HAP-1 (cell line): ENCODE data around the gene RAB10.
"Not testable (repeated sequence)": the region's sequence is repeated elsewhere in the genome, so short reads cannot be mapped to it uniquely, and the experiment has no call there.

Experiments used
- DNase-seq, 2 experiments: peaks; one replicate each; pipeline ENCODE4 v3.0.0-alpha.2; 2016 to 2020; ENCODE audit warnings: low spot score in 2 of 2
- H3K27me3 ChIP-seq: fragments of 250-450 bp; sonication (Bioruptor Pico); 2 replicates; pipeline ENCODE4 v1.5.1; 2020; ENCODE audit warnings: low read depth, mild to moderate bottlenecking, moderate library complexity
- H3K36me3 ChIP-seq: fragments of 250-450 bp; sonication (Bioruptor Pico); replicated peaks from 2 replicates; pipeline ENCODE4 v1.5.1; 2020; ENCODE audit warnings: mild to moderate bottlenecking
- H3K4me1 ChIP-seq: fragments of 250-450 bp; sonication (Bioruptor Pico); 2 replicates; pipeline ENCODE4 v1.5.1; 2020; ENCODE audit warnings: mild to moderate bottlenecking
- H3K4me3 ChIP-seq: fragments of 250-450 bp; sonication (Bioruptor Pico); 2 replicates; pipeline ENCODE4 v1.5.1; 2020; ENCODE audit warnings: mild to moderate bottlenecking, moderate library complexity
- H3K9me3 ChIP-seq: fragments of 250-450 bp; sonication (Bioruptor Pico); 2 replicates; pipeline ENCODE4 v1.5.1; 2020; ENCODE audit warnings: mild to moderate bottlenecking, moderate library complexity
- in situ Hi-C: fragments of 300-500 bp; cut with MboI; formaldehyde crosslinking; loops from 3 replicates; pipeline ENCODE4 v1.14.3; 2020; ENCODE audit warnings: low sequenced_read_pairs, inconsistent platforms, mixed read lengths

The RAB10 gene

DNA sequence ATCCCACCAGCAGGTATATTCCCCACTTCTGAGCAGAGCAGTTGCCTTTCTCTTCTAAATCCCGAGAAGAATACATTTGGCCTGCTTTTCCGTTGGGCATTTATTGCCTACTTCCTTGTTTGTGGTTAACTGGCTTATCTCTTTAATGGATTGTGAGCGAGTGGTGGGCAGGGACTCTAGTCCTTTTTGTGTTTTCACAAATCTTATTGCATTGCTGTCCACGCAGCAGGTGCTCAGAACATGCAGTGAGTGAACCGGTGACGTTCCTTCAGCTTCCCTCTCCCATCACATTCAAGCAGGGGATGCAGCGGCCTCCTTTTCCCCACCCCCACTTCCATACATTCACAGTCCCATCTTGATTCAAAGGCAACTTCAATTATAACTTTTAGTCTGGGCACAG lies 110.1 kb downstream of the RAB10 start:
- no peaks in the 10 kb centered on the region for H3K27me3 ChIP-seq
- DNase-seq = no peak
- H3K4me3 ChIP-seq = no peak overlapping the region
- H3K36me3 ChIP-seq = no peaks in the 10 kb centered on the region
- peaks cover 3% of the 10 kb centered on the region; the same call in 1 of the 2 replicates for H3K4me1 ChIP-seq
- no peaks in the 10 kb centered on the region for H3K9me3 ChIP-seq
- in situ Hi-C loops = loop anchor here (10.0 kb wide), 1 partner anchor 289 kb away; no protein-coding TSS in a partner anchor

DNA sequence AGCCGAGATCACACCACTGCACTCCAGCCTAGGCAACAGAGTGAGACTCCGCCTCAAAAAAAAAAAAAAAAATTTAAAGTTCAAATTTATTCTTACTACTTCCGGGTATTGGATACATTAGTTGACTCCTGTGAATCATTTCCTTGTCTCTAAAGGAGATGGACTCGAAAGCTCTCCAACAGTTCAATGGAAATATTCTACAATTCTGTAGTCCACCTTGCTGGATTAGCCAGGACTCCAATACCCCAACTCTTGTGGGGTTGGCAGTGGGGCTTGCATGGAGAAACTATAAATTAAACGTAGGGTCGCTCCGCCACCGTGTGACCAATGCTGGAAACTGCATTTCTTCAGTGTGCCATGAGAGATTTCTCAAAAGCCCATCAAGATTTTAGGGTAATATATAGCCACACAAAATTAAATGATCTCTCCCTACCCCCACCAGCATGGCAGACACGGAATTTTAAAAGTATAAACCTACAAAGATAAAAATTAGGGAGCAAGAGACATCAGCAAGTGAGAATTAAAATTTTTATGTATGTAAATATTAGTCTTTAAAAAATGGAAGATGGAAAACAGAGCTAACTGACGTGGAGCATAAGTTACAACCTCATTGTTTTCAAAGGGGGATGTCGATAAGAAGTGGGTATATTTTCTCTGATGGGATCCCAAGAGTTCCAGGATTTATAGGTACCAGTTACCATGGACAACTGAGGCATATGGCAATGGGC lies 111.2 kb downstream of the RAB10 start:
- Histone ChIP-seq H3K9me3 (no peaks in the 10 kb centered on the region), H3K4me1 (peaks cover 3% of the 10 kb centered on the region; the same call in 1 of the 2 replicates), H3K36me3 (no peaks in the 10 kb centered on the region), H3K27me3 (peaks cover 2% of the 10 kb centered on the region; the same call in 1 of the 2 replicates), H3K4me3 (no peak overlapping the region)
- peak; percentile 68 to 82 for DNase-seq
- in situ Hi-C loops = loop anchor here (5.0 to 10.0 kb wide), 3 partner anchors 153 to 290 kb away; no protein-coding TSS in a partner anchor

DNA sequence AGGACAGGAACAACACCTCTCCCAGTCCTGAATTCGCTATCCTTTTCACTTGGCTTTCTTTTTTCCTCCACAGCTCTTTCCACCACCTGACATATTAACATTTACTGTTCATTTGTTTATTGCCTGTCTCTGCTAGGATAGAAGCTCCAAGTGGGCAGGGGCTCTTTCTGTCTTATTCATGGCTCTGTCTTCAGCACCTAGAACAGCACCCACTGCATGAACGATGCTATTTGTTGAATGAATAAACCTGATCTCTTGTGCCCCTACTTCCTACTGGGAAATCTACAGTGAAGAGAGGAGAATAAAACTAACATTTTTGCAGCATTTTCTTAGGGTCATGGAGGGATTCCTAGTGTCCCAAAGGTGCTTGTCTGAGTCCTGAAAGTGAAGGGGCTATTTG lies 114.6 kb downstream of the RAB10 start:
- Histone ChIP-seq H3K4me1 (no peaks in the 10 kb centered on the region), H3K9me3 (no peaks in the 10 kb centered on the region), H3K36me3 (no peaks in the 10 kb centered on the region), H3K27me3 (peaks cover 2% of the 10 kb centered on the region; the same call in 1 of the 2 replicates), H3K4me3 (no peak overlapping the region)
- in situ Hi-C loops = loop anchor here (5.0 to 10.0 kb wide), 3 partner anchors 156 to 294 kb away; no protein-coding TSS in a partner anchor
- no peak for DNase-seq

DNA sequence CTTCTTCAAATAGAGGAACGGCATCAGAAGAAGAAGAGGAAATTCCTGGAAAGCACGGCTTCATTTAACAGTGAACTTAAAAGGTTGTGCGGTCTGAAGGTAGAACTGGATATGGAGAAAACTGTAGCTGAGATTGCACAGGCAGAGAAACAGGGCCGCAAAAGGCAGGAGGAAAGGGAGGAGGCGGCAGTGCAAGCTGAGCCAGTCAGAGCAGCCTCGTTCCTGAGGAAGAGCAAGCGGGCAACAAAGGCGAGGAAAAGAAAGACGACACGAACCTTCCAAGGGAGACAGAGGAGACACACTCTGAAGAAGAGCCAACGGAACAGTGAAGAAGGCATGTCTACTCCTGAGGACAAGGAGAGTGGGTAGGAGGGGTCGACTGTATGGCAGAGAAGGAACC lies 116.4 kb downstream of the RAB10 start:
- Histone ChIP-seq H3K4me3 (no peak overlapping the region), H3K9me3 (peaks cover 4% of the 10 kb centered on the region), H3K4me1 (no peaks in the 10 kb centered on the region), H3K27me3 (peaks cover 2% of the 10 kb centered on the region; the same call in 1 of the 2 replicates), H3K36me3 (no peaks in the 10 kb centered on the region)
- no peak for DNase-seq
- in situ Hi-C loops = no loop called here

DNA sequence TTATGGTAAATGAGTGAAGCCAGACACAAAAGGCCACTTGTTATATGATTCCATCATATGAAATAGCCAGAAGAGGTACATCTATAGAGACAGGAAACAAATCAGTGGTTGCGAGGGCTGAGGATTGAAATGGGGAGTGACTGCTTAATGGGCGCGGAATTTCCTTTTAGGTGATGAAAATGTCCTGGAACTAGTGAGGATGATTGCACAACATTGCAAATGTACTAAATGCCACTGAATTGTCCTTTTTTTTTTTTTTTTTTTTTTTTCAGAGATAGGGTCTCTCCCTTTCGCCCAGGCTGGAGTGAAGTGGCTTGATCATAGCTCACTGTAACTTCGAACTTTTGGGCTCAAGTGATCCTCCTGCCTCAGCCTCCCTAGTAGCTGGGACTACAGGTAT lies 123.7 kb downstream of the RAB10 start:
- H3K4me1 ChIP-seq = no peaks in the 10 kb centered on the region
- no peaks in the 10 kb centered on the region for H3K27me3 ChIP-seq
- no peaks in the 10 kb centered on the region for H3K36me3 ChIP-seq
- peaks cover 4% of the 10 kb centered on the region for H3K9me3 ChIP-seq
- DNase-seq = no peak
- H3K4me3 ChIP-seq = no peak overlapping the region
- in situ Hi-C loops = no loop called here

DNA sequence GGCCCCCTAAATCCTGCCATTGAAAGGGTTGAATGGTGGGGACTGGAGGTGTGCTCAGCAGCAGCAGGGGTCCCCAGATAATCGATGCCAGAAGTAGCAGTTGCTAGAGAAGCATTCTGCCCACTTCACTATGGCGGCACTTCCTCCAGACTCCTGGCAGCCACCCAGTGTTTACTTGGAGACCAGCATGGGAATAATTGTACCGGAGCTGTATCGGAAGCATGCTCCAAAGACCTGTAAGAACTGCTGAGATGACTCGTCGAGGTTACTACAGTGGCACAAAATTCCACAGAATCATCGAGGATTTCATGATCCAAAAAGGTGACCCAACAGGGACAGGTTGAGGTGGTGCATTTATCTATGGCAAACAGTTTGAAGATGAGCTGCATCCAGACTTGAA lies 128.0 kb downstream of the RAB10 start:
- Histone ChIP-seq H3K36me3 (no peaks in the 10 kb centered on the region), H3K4me1 (no peaks in the 10 kb centered on the region), H3K4me3 (no peak overlapping the region), H3K9me3 (no peaks in the 10 kb centered on the region), H3K27me3 (no peaks in the 10 kb centered on the region)
- in situ Hi-C loops = no loop called here
- no peak for DNase-seq

DNA sequence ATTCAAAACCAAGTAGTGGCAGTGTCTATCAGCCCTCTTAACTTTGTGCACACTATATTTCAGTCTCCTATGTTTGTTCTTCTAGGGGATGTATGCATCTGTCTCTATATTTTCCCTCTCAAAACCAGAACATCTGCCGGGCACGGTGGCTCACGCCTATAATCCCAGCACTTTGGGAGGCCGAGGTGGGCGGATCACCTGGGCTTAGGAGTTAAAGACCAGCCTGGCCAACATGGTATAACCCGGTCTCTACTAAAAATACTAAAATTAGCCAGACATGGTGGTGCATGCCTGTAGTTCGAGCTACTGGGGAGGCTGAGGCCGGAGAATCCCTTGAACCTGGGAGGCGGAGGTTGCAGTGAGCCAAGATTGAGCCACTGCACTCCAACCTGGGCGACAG lies 129.1 kb downstream of the RAB10 start:
- DNase-seq = no peak
- Histone ChIP-seq H3K27me3 (no peaks in the 10 kb centered on the region), H3K9me3 (no peaks in the 10 kb centered on the region), H3K4me3 (no peak overlapping the region), H3K4me1 (no peaks in the 10 kb centered on the region), H3K36me3 (no peaks in the 10 kb centered on the region)
- in situ Hi-C loops = no loop called here

DNA sequence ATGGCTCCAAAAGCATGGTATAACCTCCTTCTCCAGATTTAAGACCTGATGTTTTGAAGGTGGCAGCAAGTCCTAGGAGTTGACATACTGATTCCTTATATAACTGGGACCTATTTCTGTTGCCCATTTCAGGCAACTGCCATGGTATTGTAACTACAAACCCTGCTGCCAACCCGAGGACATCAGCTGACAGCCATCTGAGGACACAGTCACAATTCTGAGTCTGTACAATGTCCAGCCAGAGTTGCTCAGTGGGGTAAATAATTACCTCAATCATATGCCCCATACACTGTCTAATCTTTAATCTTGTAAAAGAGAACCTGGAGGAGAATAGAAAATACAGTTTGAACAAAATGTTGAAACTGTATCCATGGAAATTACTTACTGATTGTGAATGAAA lies 130.3 kb downstream of the RAB10 start:
- in situ Hi-C loops = no loop called here
- no peaks in the 10 kb centered on the region for H3K4me1 ChIP-seq
- H3K9me3 ChIP-seq = no peaks in the 10 kb centered on the region
- H3K4me3 ChIP-seq = no peak overlapping the region
- DNase-seq = no peak
- H3K36me3 ChIP-seq = no peaks in the 10 kb centered on the region
- no peaks in the 10 kb centered on the region for H3K27me3 ChIP-seq

DNA sequence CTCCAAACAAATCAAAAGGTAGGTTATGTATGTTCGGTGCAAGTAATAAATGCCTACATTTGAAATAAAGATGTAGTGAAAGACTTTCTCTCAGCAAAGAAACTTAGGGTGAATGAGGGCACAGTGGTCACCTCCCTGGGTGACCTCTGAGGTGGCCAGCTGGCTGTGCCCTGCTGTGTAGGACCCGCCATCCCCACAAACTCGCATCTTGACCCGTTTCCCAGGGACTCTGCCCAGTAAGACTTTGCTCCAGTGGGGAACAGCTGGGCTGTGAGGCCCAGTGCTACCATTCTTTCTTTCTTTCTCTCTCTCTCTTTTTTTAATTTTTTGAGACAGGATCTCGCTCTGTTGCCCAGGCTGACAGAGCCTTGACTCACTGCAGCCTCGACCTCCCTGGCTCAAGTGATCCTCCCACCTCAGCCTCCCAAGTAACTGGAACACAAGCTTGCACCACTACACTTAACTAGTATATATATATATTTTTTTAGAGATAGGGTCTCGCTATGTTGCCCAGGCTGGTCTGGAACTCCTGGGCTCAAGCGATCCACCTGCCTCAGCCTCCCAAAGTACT lies 130.8 kb downstream of the RAB10 start:
- Histone ChIP-seq H3K36me3 (no peaks in the 10 kb centered on the region), H3K27me3 (no peaks in the 10 kb centered on the region), H3K4me1 (no peaks in the 10 kb centered on the region), H3K9me3 (no peaks in the 10 kb centered on the region), H3K4me3 (no peak overlapping the region)
- DNase-seq = no peak
- in situ Hi-C loops = no loop called here

DNA sequence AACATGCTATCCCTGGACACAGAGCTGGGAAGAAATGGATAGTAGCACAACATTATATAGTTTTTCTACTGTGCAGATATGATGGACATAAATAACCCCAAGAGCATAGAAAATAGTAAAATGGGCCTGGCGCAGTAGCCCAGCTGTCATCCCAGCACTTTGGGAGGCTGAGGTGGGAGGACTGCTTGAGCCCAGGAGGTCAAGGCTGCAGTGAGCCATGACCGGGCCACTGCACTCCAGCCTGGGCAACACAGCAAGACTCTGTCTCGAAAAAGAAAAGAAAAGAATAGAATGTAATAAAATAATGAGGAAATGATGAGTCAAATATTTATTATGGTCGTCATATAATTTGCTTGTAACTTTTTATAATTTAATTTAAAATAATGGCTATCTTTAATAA lies 131.5 kb downstream of the RAB10 start:
- H3K4me1 ChIP-seq = no peaks in the 10 kb centered on the region
- H3K36me3 ChIP-seq = no peaks in the 10 kb centered on the region
- in situ Hi-C loops = no loop called here
- no peaks in the 10 kb centered on the region for H3K9me3 ChIP-seq
- no peak for DNase-seq
- no peak overlapping the region for H3K4me3 ChIP-seq
- H3K27me3 ChIP-seq = no peaks in the 10 kb centered on the region

DNA sequence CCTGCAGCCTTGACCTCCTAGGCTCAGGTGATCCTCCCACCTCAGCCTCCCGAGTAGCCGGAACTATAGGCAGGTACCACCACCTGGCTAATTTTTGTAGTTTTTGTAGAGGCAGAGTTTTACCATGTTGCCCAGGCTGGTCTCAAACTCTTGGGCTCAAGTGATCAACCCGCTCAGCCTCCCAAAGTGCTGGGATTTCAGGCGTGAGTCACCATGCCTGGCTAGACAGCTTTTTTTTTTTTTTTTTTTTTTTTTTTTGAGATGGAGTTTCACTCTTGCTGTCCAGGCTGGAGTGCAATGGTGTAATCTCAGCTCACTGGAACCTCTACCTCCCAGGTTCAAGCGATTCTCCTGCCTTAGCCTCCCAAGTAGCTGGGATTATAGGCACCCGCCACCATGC lies 132.7 kb downstream of the RAB10 start:
- H3K36me3 ChIP-seq, DNase-seq: not testable (repeated sequence)

DNA sequence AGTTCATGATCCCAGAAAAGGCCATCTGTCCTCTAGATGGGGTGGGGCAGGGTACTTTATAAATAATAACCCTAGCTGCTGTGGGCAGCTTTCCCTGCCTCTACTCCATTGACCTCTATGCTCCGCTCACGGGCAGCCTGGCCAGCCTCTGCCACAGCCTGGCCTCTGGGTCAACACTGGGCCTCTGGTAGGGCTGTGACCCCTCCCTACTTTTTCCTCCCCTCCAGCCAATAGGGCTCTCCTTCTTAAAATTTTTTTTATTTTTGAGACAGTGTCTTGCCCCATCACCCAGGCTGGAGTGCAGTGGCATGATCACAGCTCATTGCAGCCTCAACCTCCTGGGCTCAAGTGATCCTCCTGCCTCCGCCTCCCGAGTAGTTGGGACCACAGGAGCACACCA lies 134.9 kb downstream of the RAB10 start:
- Histone ChIP-seq H3K9me3 (no peaks in the 10 kb centered on the region), H3K27me3 (no peaks in the 10 kb centered on the region), H3K36me3 (no peaks in the 10 kb centered on the region), H3K4me3 (no peak overlapping the region), H3K4me1 (no peaks in the 10 kb centered on the region)
- in situ Hi-C loops = no loop called here
- DNase-seq = no peak

More for the DNA sequence above, 132.7 kb downstream of the RAB10 start:
- H3K4me1 ChIP-seq, H3K4me3 ChIP-seq, H3K9me3 ChIP-seq, in situ Hi-C loops, H3K27me3 ChIP-seq: not testable (repeated sequence)

DNA sequence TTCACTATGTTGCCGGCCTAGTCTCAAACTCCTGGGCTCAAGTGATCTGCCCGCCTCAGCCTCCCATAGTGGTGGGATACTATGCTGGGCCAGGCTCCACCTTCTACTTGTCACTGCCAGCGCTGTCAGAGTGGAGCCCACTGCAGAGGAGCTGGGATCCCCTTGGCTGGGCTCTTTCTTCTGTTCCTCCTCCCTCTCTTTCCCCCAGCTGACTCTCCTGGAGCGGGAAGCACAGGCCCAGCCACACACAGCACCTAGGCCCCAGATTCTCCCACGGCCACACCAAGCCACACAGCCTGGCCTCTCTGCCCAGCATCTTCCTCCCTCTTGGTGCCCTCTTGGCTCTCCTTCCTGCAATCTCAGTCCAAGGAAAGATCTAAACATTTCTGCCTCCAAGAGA lies 135.3 kb downstream of the RAB10 start:
- no peaks in the 10 kb centered on the region for H3K9me3 ChIP-seq
- H3K27me3 ChIP-seq = no peaks in the 10 kb centered on the region
- no peaks in the 10 kb centered on the region for H3K36me3 ChIP-seq
- in situ Hi-C loops = no loop called here
- no peak for DNase-seq
- H3K4me1 ChIP-seq = no peaks in the 10 kb centered on the region; the same call in 1 of the 2 replicates
- H3K4me3 ChIP-seq = no peak overlapping the region

DNA sequence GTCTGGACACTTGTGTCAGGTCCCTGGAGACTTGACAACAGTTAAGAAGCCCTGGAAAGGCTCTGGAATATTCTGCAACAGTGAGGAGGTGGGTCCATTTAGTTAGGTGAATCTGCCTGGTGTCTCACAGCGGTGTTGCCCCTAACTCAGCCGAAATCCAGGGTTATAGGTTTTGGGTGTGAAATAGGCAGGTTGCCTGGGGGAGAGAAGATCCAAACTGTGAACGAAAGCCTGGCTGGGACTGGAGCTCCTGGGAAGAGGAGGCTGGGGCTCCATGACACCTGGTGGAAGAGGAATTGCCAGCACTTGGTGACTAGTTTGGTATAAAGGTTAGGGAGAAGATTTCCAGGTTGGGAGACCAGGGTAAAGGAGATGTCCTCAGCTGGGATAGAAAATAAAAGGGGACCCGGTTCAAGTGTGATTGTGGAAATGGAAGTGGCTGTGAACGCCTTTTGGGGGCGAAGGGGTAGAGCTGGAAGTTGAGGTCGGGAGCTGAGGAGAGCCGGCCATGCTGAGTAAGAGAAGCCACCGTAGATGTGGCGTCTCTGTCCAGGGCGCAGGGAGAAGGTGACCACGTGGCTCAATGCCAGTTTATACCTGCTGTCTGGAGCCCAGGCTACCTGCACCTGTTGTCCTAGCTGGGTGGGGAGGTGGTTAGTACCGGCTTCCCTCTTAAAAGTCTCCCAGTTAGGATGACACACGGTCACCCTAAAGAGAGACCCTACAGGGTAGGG lies 136.0 kb downstream of the RAB10 start:
- no peaks in the 10 kb centered on the region for H3K27me3 ChIP-seq
- no peak for DNase-seq
- H3K4me1 ChIP-seq = no peaks in the 10 kb centered on the region; the same call in 1 of the 2 replicates
- no peaks in the 10 kb centered on the region for H3K9me3 ChIP-seq
- in situ Hi-C loops = no loop called here
- H3K4me3 ChIP-seq = no peak overlapping the region
- H3K36me3 ChIP-seq = no peaks in the 10 kb centered on the region
